HG02870 (cell line): ENCODE data around the gene CBX7.

Experiments
- ATAC-seq: cut with Tn5 transposase; IDR thresholded peaks from one replicate; pipeline ENCODE4 v1.9.1; 2021; ENCODE audit warnings: mild to moderate bottlenecking, moderate library complexity; ENCODE audit not compliant: unreplicated experiment

CBX7 gene

DNA sequence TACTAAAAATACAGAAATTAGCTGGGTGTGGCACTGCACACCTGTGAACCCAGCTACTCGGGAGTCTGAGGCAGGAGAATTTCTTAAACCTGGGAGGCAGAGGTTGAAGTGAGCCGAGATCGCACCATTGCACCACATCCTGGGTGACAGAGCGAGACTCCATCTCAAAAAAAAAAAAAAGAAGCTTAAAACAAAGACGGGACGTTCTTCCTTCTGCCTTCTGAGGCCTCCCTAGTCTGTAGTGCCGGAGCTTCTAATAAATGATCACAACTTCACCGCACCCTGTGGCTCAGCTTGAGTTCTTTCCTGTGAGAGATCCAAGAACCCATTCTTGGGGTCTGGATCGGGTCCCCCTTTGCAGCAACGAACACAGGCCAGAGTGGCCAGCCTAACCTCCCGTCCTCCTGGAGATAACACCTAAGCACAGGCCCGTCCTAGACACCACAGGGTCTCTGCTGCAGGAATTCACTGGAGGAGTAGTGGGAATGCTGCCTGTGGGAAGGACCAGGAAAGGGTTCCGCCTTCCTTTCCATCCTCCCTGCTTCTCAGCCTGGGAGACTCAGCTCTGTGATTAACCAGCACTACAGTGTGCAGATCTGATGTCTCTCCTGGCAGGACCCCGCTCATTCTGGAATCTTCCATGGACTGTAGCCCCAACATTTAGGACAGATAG is 57.6 kb downstream of the CBX7 start:
- ATAC-seq: no peak

- ATAC-seq: no peak
These were observed 60.2 kb downstream of the CBX7 start for GRCh38 chr22:39092111-39092862.

DNA sequence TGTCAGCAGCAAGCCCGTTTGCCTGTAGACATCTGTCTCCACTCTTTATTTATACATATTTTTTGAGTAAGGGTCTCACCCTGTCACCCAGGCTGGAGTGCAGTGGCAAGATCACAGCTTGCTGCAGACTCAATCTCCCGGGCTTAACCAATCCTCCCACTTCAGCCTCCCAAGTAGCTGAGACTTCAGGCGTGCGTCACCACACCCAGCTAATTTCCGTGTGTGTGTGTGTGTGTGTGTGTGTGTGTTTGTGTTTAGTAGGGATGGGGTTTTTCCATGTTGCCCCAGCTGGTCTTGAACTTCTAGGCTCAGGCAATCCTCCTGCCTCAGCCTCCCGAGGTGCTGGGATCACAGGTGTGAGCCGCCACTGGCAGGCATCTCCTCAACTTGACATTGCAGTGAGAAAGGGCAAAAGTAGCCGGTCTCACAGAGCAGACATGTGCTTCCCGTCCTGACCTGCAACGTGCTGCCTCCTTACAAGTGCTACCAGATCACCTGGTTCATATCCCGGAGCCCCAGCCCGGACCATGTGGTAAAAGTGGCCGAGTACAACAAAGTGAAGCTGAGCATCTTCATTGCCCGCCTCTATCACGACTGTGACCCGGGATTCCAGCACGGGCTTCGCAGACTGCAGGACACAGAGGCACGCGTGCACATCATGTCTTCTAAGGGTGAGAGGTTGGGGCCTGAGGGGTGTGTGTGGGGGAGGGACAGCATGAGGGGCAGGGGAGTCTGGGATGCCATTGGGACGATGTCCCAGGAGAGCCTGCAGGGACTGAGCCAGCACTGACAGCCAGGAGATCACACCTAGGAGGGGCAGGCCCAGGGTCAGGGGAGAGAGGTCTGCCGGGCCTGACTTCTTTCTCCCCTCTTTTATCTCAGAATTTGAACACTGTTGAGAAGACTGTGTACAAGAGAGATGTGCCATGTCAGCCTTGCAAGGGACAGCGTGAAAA is 61.1 kb downstream of the CBX7 start:
- no peak for ATAC-seq

GRCh38 chr22:39090426-39091064 is 61.9 kb downstream of the CBX7 start:
- no peak for ATAC-seq

- no peak for ATAC-seq
These were observed 62.6 kb downstream of the CBX7 start for GRCh38 chr22:39089928-39090327.

DNA sequence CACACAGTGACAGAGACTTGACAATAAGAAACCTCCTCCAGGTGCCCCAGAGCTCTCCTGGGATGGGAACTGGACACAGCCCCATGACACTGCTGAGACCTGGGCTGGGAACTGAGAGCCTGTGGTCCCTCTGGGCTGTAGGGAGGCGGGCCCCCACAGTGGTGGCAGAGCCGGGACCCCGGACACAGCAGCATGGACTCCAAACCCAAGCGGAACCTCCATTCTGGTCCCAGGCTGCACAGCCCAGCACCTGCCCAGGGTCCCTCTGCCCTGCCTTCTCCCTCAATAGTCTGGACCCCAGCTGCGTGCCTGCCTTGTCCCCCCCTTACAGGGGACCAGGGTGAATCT is 63.8 kb downstream of the CBX7 start:
- ATAC-seq: no peak

DNA sequence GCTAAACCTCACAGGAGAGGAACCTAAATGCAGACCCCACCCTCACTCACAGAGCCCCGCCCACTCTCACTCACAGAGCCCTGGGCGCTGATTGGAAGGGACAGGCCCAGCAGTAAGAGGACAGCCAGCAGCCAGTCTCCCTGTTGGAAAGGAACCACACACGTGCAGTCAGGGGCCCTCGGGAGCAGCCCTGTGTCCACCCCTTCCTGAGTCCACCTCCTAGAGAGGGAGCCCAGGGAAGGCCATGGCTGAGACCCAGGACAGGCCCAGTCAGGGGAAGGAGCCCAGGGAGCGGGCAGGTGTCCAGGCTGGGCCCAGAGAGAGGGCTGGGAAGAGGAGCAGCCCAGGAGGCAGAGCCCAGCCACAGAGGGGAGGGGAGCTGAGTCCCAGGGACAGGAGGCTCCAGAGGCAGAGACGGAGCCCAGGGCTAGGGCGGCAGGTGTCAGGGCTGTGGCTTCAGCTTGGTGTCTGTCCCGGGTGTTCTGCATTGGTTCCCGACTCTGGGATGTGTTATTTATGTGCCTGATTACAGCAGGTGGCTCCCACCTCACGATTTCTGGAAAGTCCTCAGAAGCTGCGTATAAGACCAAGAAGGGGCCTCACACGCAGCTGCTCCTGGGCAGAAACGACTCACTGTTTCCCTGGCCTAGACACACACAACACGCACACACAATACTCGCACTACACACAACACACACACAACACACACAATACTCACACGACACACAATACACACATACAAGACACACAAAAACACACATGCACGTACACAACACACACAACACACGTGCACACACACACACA is 64.4 kb downstream of the CBX7 start:
- ATAC-seq: no peak

DNA sequence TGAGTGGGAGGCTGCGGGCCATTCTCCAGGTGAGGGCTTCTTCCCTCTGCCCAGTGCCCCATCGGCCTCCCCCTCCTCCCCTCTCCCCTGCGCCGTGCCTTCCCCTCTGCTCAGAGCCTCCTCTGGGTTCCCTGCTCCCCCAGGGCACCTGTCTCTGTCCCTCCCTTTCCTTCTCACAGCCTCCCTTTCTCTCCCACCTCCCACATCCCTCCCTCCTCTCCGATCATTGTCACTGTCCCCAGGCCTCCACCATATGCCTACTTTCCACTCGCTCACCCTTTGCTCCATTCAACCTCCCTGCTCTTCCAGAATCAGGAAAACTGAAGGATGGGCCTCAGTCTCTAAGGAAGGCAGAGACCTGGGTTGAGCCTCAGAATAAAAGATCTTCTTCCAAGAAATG is 65.4 kb downstream of the CBX7 start:
- ATAC-seq: no peak

- ATAC-seq: no peak
These were observed 67.8 kb downstream of the CBX7 start for GRCh38 chr22:39084666-39085065.

- no peak for ATAC-seq
These were observed 69.0 kb downstream of the CBX7 start for GRCh38 chr22:39083212-39084165.

GRCh38 chr22:39081598-39081997 is 70.9 kb downstream of the CBX7 start:
- no peak for ATAC-seq

GRCh38 chr22:39081016-39081415 is 71.5 kb downstream of the CBX7 start:
- ATAC-seq: no peak
